ENCODE results near the gene TTC22.

The TTC22 gene

GRCh38 chr1:54736685-54737084 is 64.4 kb downstream of the TTC22 start:
- ChIA-PET CTCF (no interaction called here), POLR2A (no interaction called here)
- no peak overlapping the region for H3K4me3 ChIP-seq (ENCODE audit: low read depth, low read length)
- TF ChIP-seq CTCF (IDR thresholded peaks at IDR 0.05; ENCODE audit: insufficient read depth, low read length, missing control alignments): no peak
- no peak for DNase-seq (ENCODE audit: low read depth, low spot score)

Measured in AG04449 (cell line).